Central memory CD8-positive, alpha-beta T cell (primary cell): ENCODE results near the gene SETD1A.

Source experiments
- ATAC-seq: fragments of 150-1000 bp; cut with Tn5 transposase; replicated peaks from 2 replicates; pipeline ENCODE4 v1.10.0; 2022; ENCODE audit warnings: mild to moderate bottlenecking, moderate FRiP score, moderate number of reproducible peaks; ENCODE audit not compliant: poor library complexity, severe bottlenecking; ENCODE audit errors: extremely low read depth
- DNase-seq, 2 donors: peaks; one replicate each; pipeline ENCODE4 v3.0.0; 2021; ENCODE audit warnings: low spot score in 2 of 2
- H3K27ac Mint-ChIP-seq: one replicate; pipeline ENCODE4 v1.8.0; 2022; ENCODE audit warnings: low read depth, mild to moderate bottlenecking, moderate library complexity, mixed read lengths
- H3K27me3 Mint-ChIP-seq: one replicate; pipeline ENCODE4 v1.8.0; 2022; ENCODE audit warnings: mixed read lengths
- H3K36me3 Mint-ChIP-seq: one replicate; pipeline ENCODE4 v1.8.0; 2022; ENCODE audit warnings: mild to moderate bottlenecking, moderate library complexity, mixed read lengths; ENCODE audit not compliant: insufficient read depth
- H3K4me1 Mint-ChIP-seq: one replicate; pipeline ENCODE4 v1.8.0; 2022; ENCODE audit warnings: mixed read lengths
- H3K4me3 Mint-ChIP-seq: one replicate; pipeline ENCODE4 v1.8.0; 2022; ENCODE audit warnings: mild to moderate bottlenecking, moderate library complexity, mixed read lengths
- H3K9me3 Mint-ChIP-seq: one replicate; pipeline ENCODE4 v1.8.0; 2022; ENCODE audit warnings: mixed read lengths

Gene SETD1A

GRCh38 chr16:31002862-31003341 lies 45.3 kb downstream of the SETD1A start:
- ATAC-seq, result no peak
- Mint-ChIP-seq H3K27me3 (no peaks in the 10 kb centered on the region), H3K27ac (no peak overlapping the region), H3K4me1 (no peaks in the 10 kb centered on the region), H3K9me3 (no peaks in the 10 kb centered on the region), H3K4me3 (no peak overlapping the region), H3K36me3 (no peaks in the 10 kb centered on the region)
- no peak for DNase-seq

DNA sequence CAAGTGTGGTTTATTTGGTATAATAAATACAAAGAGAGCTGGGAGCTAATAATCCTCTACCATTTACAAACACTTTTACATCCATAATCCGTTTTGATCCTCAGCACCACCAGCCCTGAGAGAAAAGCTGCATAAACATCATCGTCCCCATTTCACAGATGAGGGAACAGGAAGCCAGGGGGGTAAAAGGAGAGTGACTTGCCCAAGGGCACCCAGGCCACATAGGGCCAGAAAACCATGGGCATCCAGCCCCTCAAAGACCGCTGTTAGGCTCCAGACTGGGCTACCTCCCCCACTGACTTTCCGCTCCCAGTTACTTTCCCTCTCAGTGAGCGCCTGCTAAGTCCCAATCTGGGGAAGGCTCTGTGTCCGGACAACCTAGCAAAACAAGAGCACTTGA lies 46.2 kb downstream of the SETD1A start:
- ATAC-seq (no peak), DNase-seq (no peak)
- Mint-ChIP-seq H3K36me3 (no peaks in the 10 kb centered on the region), H3K4me3 (no peak overlapping the region), H3K27me3 (peaks cover 4% of the 10 kb centered on the region), H3K9me3 (no peaks in the 10 kb centered on the region), H3K27ac (no peak overlapping the region), H3K4me1 (no peaks in the 10 kb centered on the region)

DNA sequence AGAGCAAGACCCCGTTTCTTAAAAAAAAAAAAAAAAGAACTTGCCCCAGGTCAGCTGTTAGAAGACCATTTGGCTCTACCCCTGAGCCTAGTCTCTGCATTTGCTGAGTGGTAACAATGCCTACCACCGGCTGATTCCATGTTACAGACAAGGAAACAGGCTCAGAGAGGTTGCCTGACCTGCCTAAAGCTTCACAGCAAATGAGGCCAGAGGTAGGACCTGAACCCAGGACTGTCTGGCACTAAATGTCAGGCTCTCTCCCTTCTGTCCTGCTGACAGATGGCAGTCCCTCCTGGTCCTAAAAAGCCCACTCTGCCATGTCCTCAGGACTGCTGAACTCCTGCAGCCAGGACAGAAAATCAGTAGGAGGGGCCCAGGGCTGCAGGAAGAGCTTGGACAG lies 47.1 kb downstream of the SETD1A start:
- peaks cover 14% of the 10 kb centered on the region for H3K27me3 Mint-ChIP-seq
- no peaks in the 10 kb centered on the region for H3K9me3 Mint-ChIP-seq
- no peak overlapping the region for H3K27ac Mint-ChIP-seq
- ATAC-seq, result no peak
- no peak for DNase-seq
- no peaks in the 10 kb centered on the region for H3K36me3 Mint-ChIP-seq
- H3K4me3 Mint-ChIP-seq, result no peak overlapping the region
- no peaks in the 10 kb centered on the region for H3K4me1 Mint-ChIP-seq

GRCh38 chr16:31005350-31006085 lies 48.0 kb downstream of the SETD1A start:
- Mint-ChIP-seq H3K27me3 (peaks cover 20% of the 10 kb centered on the region), H3K4me3 (no peak overlapping the region), H3K4me1 (no peaks in the 10 kb centered on the region), H3K9me3 (no peaks in the 10 kb centered on the region), H3K27ac (no peak overlapping the region), H3K36me3 (no peaks in the 10 kb centered on the region)
- DNase-seq (no peak), ATAC-seq (no peak)

- Mint-ChIP-seq H3K9me3 (no peaks in the 10 kb centered on the region), H3K4me3 (no peak overlapping the region), H3K27me3 (peaks cover 23% of the 10 kb centered on the region), H3K36me3 (no peaks in the 10 kb centered on the region), H3K27ac (no peak overlapping the region), H3K4me1 (no peaks in the 10 kb centered on the region)
- ATAC-seq, result no peak
- DNase-seq, result no peak
These were observed 48.5 kb downstream of the SETD1A start for GRCh38 chr16:31006086-31006385.

- no peak overlapping the region for H3K4me3 Mint-ChIP-seq
- no peak for ATAC-seq
- H3K27ac Mint-ChIP-seq, result no peak overlapping the region
- peaks cover 28% of the 10 kb centered on the region for H3K27me3 Mint-ChIP-seq
- H3K36me3 Mint-ChIP-seq, result no peaks in the 10 kb centered on the region
- DNase-seq, result no peak
- no peaks in the 10 kb centered on the region for H3K9me3 Mint-ChIP-seq
- H3K4me1 Mint-ChIP-seq, result peaks cover 5% of the 10 kb centered on the region
These were observed 49.0 kb downstream of the SETD1A start for GRCh38 chr16:31006589-31006988.

DNA sequence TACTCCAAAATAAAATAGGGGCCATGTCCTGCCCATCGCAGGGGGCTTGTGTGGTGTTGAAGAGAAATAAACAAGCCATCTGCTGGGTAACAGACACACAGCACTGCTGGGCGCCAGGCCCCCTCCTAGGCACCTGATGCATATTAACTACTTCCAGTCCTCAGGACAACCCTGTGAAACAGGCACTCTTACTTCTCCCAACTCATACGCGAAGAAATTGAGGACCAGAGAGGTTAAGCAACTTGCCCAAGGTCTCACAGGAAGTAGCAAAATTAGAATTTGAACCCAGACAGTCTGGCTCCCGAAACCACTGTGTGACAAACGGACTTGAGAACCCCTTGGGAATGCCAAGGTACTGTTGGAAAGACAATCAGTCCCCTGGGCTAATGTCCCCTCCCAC lies 50.1 kb downstream of the SETD1A start:
- no peak for DNase-seq
- Mint-ChIP-seq H3K4me3 (no peak overlapping the region), H3K36me3 (no peaks in the 10 kb centered on the region), H3K4me1 (peaks cover 7% of the 10 kb centered on the region), H3K9me3 (no peaks in the 10 kb centered on the region), H3K27me3 (peaks cover 39% of the 10 kb centered on the region), H3K27ac (no peak overlapping the region)
- no peak for ATAC-seq

- Mint-ChIP-seq H3K4me1 (peaks cover 8% of the 10 kb centered on the region), H3K4me3 (no peak overlapping the region)
- DNase-seq, result no peak
These were observed 50.6 kb downstream of the SETD1A start for GRCh38 chr16:31008149-31008548.

DNA sequence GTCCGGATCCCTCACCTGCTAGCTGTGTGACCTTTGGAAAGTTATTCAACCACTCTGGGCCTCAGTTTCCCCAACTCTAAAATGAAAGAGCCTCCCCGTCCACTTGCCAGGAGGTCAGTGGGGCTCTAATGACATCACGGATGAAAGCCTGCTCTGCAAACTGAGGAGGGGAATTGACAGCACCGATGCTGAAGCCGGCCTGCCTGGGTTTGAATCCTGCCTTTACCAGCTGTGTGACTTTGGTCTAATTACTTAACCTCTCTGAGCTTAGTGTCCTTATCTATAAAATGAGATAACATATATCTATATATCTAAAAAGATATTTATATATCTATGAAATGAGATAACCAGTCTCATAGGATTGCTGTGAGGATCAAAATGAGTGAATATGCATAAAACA lies 51.0 kb downstream of the SETD1A start:
- ATAC-seq, result no peak
- Mint-ChIP-seq H3K27ac (no peak overlapping the region), H3K9me3 (no peaks in the 10 kb centered on the region)

More at GRCh38 chr16:31008149-31008548, 50.6 kb downstream of the SETD1A start:
- Mint-ChIP-seq H3K9me3 (no peaks in the 10 kb centered on the region), H3K27ac (no peak overlapping the region), H3K27me3 (peaks cover 44% of the 10 kb centered on the region), H3K36me3 (no peaks in the 10 kb centered on the region)
- ATAC-seq, result no peak

GRCh38 chr16:31009120-31009519 lies 51.6 kb downstream of the SETD1A start:
- no peak for ATAC-seq
- Mint-ChIP-seq H3K36me3 (peaks cover 3% of the 10 kb centered on the region), H3K9me3 (no peaks in the 10 kb centered on the region), H3K4me1 (peaks cover 13% of the 10 kb centered on the region), H3K27ac (no peak overlapping the region), H3K4me3 (no peak overlapping the region), H3K27me3 (peaks cover 54% of the 10 kb centered on the region)
- DNase-seq, result no peak

More for the DNA sequence above, 51.0 kb downstream of the SETD1A start:
- Mint-ChIP-seq H3K4me1 (peaks cover 12% of the 10 kb centered on the region), H3K4me3 (no peak overlapping the region), H3K27me3 (peaks cover 48% of the 10 kb centered on the region), H3K36me3 (peaks cover 2% of the 10 kb centered on the region)
- no peak for DNase-seq

DNA sequence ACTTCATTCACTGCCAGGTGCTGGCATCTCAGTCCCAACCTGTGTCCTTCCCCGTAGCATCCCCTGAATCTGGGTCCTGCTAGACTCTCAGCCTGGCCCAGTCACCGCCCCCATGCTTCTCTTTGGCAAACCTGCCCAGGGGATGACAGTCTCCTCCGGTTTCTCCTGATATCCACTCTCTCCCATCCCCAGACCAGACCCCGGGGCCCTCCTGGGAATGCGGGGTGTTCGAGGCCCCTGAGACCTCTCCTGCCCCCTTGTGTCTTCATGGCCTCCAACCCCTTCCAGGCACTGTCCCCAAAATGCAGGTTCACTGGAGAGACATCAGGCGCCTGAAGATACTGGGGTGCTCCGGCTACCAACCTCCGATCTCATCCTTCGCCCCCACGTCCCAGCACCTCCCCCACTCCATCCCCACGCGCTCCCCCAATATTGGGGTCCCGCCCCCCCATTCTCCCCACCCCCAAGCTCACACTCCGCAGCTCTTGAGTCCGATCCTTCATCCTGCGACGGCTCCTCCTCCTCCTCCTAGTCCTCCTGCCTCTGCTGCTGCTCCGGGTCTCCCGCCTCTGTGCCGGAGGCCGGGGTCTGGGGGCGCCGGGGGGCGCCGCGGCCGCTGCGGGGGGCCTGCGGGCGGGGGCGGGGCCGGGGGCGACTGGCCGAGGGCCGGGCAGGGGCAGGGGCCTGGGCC lies 52.5 kb downstream of the SETD1A start:
- Mint-ChIP-seq H3K4me1 (peaks cover 13% of the 10 kb centered on the region), H3K27ac (no peak overlapping the region), H3K9me3 (no peaks in the 10 kb centered on the region), H3K27me3 (peaks cover 60% of the 10 kb centered on the region), H3K4me3 (peak overlapping the region; percentile 9), H3K36me3 (peaks cover 3% of the 10 kb centered on the region)
- DNase-seq (no peak), ATAC-seq (no peak)

DNA sequence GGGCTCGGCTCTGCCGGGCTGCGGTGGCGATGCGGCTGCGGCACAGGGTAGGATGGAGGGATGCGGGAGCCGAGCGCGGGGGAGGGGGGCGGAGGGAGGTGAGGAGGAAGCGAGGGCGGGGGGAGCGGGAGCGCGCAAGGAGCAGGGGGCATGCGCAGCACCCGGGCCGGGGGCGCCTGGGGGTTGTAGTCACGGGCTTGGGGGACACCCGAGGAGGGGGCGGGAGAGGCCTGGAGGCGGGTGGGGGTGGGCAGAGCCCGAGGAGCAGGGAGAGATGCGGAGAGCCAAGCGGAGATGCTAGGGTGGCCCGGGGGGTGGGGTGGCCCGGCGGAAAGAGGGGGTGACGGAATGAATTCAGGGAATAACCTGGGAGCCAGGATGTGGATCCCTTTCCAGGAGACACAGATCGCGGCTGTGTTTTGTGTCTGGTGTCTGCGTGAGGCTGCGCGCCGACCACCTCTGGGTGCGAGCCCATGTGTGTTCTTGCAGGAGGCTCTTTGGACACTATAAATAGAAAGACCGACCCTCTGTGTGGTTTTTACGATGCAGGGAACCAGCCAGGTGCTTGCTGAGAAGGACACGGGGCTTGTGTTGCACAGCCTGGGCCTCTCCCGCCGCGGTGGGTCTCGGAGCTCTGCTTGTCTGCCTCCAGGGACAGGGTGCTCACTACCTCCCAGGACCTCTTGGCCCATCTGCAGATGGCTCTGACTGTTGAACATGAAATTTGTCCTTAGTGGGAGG lies 53.2 kb downstream of the SETD1A start, which contains the start of gene STX1B:
Gene STX1B, minus strand, starts transcription at position 54 of the 741 bp plus-strand sequence. CDS start 242 bp downstream, outside the sequence.
- H3K27me3 Mint-ChIP-seq, result peaks cover 68% of the 10 kb centered on the region

More for the DNA sequence above, 53.2 kb downstream of the SETD1A start, which contains the start of gene STX1B:
- H3K4me3 Mint-ChIP-seq, result peak within 1 kb of the TSS; percentile 49
- H3K36me3 Mint-ChIP-seq, result peaks cover 4% of the 10 kb centered on the region
- DNase-seq, result no peak
- peak within 1 kb of the TSS; percentile 76 for H3K27ac Mint-ChIP-seq
- H3K4me1 Mint-ChIP-seq, result peaks cover 13% of the 10 kb centered on the region
- peak; percentile 40 for ATAC-seq
- H3K9me3 Mint-ChIP-seq, result no peaks in the 10 kb centered on the region
